BLaER1 treated with 17β-estradiol and CSF1 and Interleukin-3, amounts not matched to agents 10 nM and 100 nM (cell line): Measurements from ENCODE around the gene ALKBH8.
A peak's percentile ranks its signal among the peaks of the same experiment; 100 is the strongest.

Source experiments
- H3K27ac ChIP-seq, 11 experiments: shearing (Covaris generic); formaldehyde crosslinking; 2 replicates each; pipeline ENCODE4 v1.8.1; 2022
- H3K27me3 ChIP-seq, 11 experiments: shearing (Covaris generic); formaldehyde crosslinking; 2 replicates each; pipeline ENCODE4 v1.8.1; 2022
- H3K36me3 ChIP-seq, 11 experiments: shearing (Covaris generic); formaldehyde crosslinking; 2 replicates each; pipeline ENCODE4 v1.8.1; 2022
- H3K4me1 ChIP-seq, 10 experiments: shearing (Covaris generic); formaldehyde crosslinking; 2 replicates each; pipeline ENCODE4 v1.8.1; 2022
- H3K4me2 ChIP-seq, 11 experiments: shearing (Covaris generic); formaldehyde crosslinking; 2 replicates each; pipeline ENCODE4 v1.8.1; 2022
- H3K4me3 ChIP-seq, 10 experiments: shearing (Covaris generic); formaldehyde crosslinking; 2 replicates each; pipeline ENCODE4 v1.8.1; 2022
- H3K9ac ChIP-seq, 11 experiments: shearing (Covaris generic); formaldehyde crosslinking; 2 replicates each; pipeline ENCODE4 v1.8.1; 2022
- H3K9me3 ChIP-seq, 11 experiments: shearing (Covaris generic); formaldehyde crosslinking; replicated peaks in 1 of 11; 2 replicates each; pipeline ENCODE4 v1.8.1; 2022
- H4K20me1 ChIP-seq, 11 experiments: shearing (Covaris generic); formaldehyde crosslinking; 2 replicates each; pipeline ENCODE4 v1.8.1; 2022
- Cebpa-rat ChIP-seq, 11 experiments: shearing (Covaris generic); IDR thresholded peaks; 2 replicates each; pipeline ENCODE4 v1.8.1; 2022

ALKBH8 gene

DNA sequence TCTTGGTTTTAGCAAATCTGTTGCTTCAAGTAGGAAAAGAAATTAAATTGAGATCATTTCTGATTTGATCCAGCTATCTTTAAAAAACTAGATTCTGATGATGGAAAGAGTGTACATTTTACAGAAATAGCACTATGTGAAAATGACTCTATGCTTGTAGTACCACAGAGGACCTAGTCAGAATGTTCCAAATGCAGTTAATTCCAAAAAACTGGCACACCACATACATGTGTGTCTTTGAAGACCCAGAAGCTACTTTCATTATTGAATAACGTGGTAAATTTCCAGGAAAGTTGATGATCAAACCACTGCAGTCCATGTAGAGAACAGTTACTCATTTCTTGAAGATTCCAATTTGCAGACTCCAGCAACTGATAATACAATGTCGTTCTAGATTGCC, 29.2 kb upstream of the ALKBH8 start:
- no peak overlapping the region for H3K27ac ChIP-seq
- no peaks in the 10 kb centered on the region for H3K9me3 ChIP-seq
- H3K9ac ChIP-seq, result no peak overlapping the region
- no peak overlapping the region for H3K4me2 ChIP-seq
- no peak overlapping the region for H3K4me3 ChIP-seq
- H3K36me3 ChIP-seq, result no peaks in the 10 kb centered on the region
- H3K27me3 ChIP-seq, result peaks cover 31 to 33% (median 32%) of the 10 kb centered on the region in 11 experiments
- no peaks in the 10 kb centered on the region for H4K20me1 ChIP-seq
- TF ChIP-seq Cebpa-rat (IDR thresholded peaks at IDR 0.05), result no peak
- H3K4me1 ChIP-seq, result peaks cover 0 to 13% (median 9%) of the 10 kb centered on the region in 10 experiments; a peak in 13 of 20 replicates

DNA sequence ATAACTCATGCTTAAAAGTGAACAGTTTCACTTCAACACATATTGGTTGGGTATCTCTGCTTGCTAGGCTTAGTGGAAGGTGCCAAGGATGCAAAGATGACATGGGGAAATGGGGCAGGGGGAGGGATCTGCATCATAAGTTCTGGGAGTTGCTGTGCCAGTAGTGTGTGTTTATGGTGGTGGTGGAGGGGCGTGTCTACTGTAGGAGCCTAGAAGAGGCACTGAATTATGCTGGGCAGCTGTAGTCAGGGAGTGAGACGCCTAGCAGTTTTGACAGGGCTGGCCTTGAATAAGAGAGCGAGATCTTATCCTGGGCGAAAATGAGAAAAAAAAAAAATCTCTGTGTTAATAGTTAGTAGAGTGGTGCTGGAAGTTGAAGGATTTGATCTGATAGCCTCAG, 28.4 kb upstream of the ALKBH8 start:
- TF ChIP-seq Cebpa-rat (IDR thresholded peaks at IDR 0.05), result no peak

DNA sequence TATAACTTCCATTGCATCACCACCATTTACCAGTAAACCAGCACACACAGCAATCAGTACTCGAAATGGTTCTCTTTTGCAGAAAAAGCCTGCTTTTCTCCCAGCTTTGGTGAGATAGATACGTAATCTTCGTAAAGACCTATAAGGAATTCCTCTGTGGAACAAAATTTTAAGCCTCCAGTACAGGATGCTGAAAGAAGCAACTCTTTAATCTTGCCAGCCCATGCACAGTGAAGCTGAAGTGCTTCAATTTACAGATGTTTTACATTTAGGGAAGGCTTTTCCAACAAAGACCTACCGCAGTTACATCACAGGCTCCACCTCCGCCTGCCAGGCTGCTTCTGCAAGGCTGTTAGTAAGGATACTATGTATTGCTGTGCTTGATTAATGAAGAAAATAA, 27.3 kb upstream of the ALKBH8 start:
- Histone ChIP-seq H3K27ac (no peak overlapping the region), H3K4me1 (peaks cover 0 to 13% (median 9%) of the 10 kb centered on the region in 10 experiments; a peak in 13 of 20 replicates), H4K20me1 (no peaks in the 10 kb centered on the region), H3K36me3 (no peaks in the 10 kb centered on the region), H3K9me3 (no peaks in the 10 kb centered on the region), H3K27me3 (peaks cover 34 to 39% (median 36%) of the 10 kb centered on the region in 11 experiments), H3K4me3 (no peak overlapping the region), H3K4me2 (no peak overlapping the region), H3K9ac (no peak overlapping the region)
- TF ChIP-seq Cebpa-rat (IDR thresholded peaks at IDR 0.05), result no peak

More for the DNA sequence above, 28.4 kb upstream of the ALKBH8 start:
- no peak overlapping the region for H3K4me3 ChIP-seq
- peaks cover 34 to 39% (median 36%) of the 10 kb centered on the region in 11 experiments for H3K27me3 ChIP-seq
- peaks cover 0 to 13% (median 9%) of the 10 kb centered on the region in 10 experiments; a peak in 13 of 20 replicates for H3K4me1 ChIP-seq
- no peaks in the 10 kb centered on the region for H4K20me1 ChIP-seq
- H3K27ac ChIP-seq, result no peak overlapping the region
- no peaks in the 10 kb centered on the region for H3K9me3 ChIP-seq
- no peaks in the 10 kb centered on the region for H3K36me3 ChIP-seq
- H3K9ac ChIP-seq, result no peak overlapping the region
- no peak overlapping the region for H3K4me2 ChIP-seq

- Histone ChIP-seq H3K27me3 (peaks cover 34 to 39% (median 36%) of the 10 kb centered on the region in 11 experiments), H3K27ac (no peak overlapping the region), H3K4me3 (no peak overlapping the region), H3K4me1 (peaks cover 0 to 13% (median 9%) of the 10 kb centered on the region in 10 experiments; a peak in 13 of 20 replicates), H3K9ac (no peak overlapping the region), H3K36me3 (no peaks in the 10 kb centered on the region), H3K9me3 (no peaks in the 10 kb centered on the region), H4K20me1 (no peaks in the 10 kb centered on the region), H3K4me2 (no peak overlapping the region)
- no peak for TF ChIP-seq Cebpa-rat (IDR thresholded peaks at IDR 0.05)
Measured at GRCh38 chr11:107592231-107592590, 26.7 kb upstream of the ALKBH8 start.

DNA sequence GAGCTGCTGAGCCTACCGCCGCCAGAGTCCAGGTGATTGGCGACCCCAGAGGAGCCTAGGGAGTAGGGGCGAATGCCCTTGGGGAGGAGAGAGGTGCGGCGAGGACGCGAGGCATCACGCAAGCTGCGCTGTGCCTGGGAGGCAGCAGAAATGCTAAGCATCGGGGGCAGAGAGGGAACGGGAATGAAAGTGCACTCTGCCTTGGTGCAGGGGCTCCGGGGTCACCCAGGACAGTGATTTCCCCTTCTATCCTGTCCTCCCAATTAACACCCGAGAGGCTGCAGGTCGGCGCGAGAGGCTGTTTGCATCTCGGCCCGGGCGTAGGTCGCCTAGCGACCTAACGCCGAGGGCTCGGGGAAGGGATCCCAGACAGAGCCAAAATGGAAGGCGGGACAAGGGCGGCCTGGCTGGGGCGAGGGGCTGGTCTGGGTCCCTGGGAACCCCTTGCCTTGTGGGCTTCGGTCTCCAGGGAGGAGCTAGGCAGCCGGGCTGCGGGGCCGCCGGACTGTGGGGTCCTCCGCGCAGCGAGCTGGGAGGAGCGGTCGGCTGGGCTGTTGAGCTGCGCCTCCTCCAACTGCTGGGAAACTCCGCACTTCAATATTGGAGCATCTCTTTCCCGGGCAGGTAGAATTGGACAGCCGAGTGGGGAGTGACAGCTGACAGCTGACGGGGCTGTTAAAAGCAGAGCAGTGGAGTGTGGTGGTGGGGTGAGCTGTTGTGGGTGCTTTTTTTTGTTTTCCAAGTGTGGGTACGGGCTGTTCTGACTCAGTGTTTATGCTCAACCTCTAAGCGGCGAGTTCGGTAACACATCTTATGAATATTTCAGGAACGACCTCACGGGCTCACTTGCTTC, 26.1 kb upstream of the ALKBH8 start:
- peak overlapping the region; percentile 51 to 74 (median 62); a peak in 21 of 22 replicates for H3K9ac ChIP-seq
- peaks cover 0 to 13% (median 9%) of the 10 kb centered on the region in 10 experiments; a peak in 13 of 20 replicates for H3K4me1 ChIP-seq
- H4K20me1 ChIP-seq, result no peaks in the 10 kb centered on the region
- H3K27ac ChIP-seq, result 0 out of 22 replicates have a peak overlapping the region, but pooled peaks of 2 of the 11 experiments have one; percentile 12 to 24
- peak overlapping the region; percentile 61 to 79 (median 70) for H3K4me3 ChIP-seq
- peak overlapping the region; percentile 90 to 100 (median 98) for H3K4me2 ChIP-seq
- no peaks in the 10 kb centered on the region for H3K36me3 ChIP-seq
- H3K27me3 ChIP-seq, result peaks cover 34 to 39% (median 36%) of the 10 kb centered on the region in 11 experiments
- TF ChIP-seq Cebpa-rat (IDR thresholded peaks at IDR 0.05), result no peak
- no peaks in the 10 kb centered on the region for H3K9me3 ChIP-seq

GRCh38 chr11:107590460-107591377, 25.2 kb upstream of the ALKBH8 start, which contains the start of gene ELMOD1:
TSS of gene ELMOD1 (plus strand) at chr11:107591147. CDS start at chr11:107618190, 27,043 bp downstream.
- Histone ChIP-seq H3K4me3 (peak within 1 kb of the TSS; percentile 61 to 79 (median 70)), H3K36me3 (no peaks in the 10 kb centered on the region), H3K4me2 (peak within 1 kb of the TSS; percentile 90 to 100 (median 98)), H3K9ac (peak within 1 kb of the TSS; percentile 51 to 74 (median 62); a peak in 21 of 22 replicates), H4K20me1 (no peaks in the 10 kb centered on the region), H3K27me3 (peaks cover 34 to 39% (median 36%) of the 10 kb centered on the region in 11 experiments), H3K4me1 (peaks cover 0 to 13% (median 9%) of the 10 kb centered on the region in 10 experiments; a peak in 13 of 20 replicates), H3K9me3 (no peaks in the 10 kb centered on the region), H3K27ac (0 out of 22 replicates have a peak within 1 kb of the TSS, but pooled peaks of 2 of the 11 experiments have one; percentile 12 to 24)
- no peak for TF ChIP-seq Cebpa-rat (IDR thresholded peaks at IDR 0.05)

GRCh38 chr11:107587306-107587979, 21.9 kb upstream of the ALKBH8 start:
- H3K4me3 ChIP-seq, result no peak overlapping the region
- H3K36me3 ChIP-seq, result no peaks in the 10 kb centered on the region
- no peak for TF ChIP-seq Cebpa-rat (IDR thresholded peaks at IDR 0.05)
- H3K9me3 ChIP-seq, result no peaks in the 10 kb centered on the region
- H4K20me1 ChIP-seq, result no peaks in the 10 kb centered on the region
- H3K27me3 ChIP-seq, result peaks cover 28 to 34% (median 30%) of the 10 kb centered on the region in 11 experiments
- peaks cover 0 to 13% (median 9%) of the 10 kb centered on the region in 10 experiments; a peak in 13 of 20 replicates for H3K4me1 ChIP-seq
- no peak overlapping the region for H3K27ac ChIP-seq
- H3K9ac ChIP-seq, result no peak overlapping the region
- no peak overlapping the region for H3K4me2 ChIP-seq

- TF ChIP-seq Cebpa-rat (IDR thresholded peaks at IDR 0.05), result no peak
- no peaks in the 10 kb centered on the region for H3K9me3 ChIP-seq
Measured at GRCh38 chr11:107583629-107584195, 18.2 kb upstream of the ALKBH8 start.

More at GRCh38 chr11:107583629-107584195, 18.2 kb upstream of the ALKBH8 start:
- Histone ChIP-seq H3K36me3 (no peaks in the 10 kb centered on the region), H3K4me1 (no peaks in the 10 kb centered on the region), H3K4me2 (no peak overlapping the region), H3K9ac (no peak overlapping the region), H3K27ac (no peak overlapping the region), H4K20me1 (no peaks in the 10 kb centered on the region), H3K4me3 (no peak overlapping the region), H3K27me3 (no peaks in the 10 kb centered on the region; a peak in 1 of 22 replicates)
